NCI-H2171 (cell line): ENCODE measurements around the gene COMP.
"Not testable (repeated sequence)": the region's sequence is repeated elsewhere in the genome, so short reads cannot be mapped to it uniquely, and the experiment has no call there.

ENCODE experiments used
- DNase-seq: peaks from one replicate; lab custom pipeline; 2025; lab: John Stamatoyannopoulos, UW

COMP gene

GRCh38 chr19:18790566-18791314 lies at the start of gene COMP:
Gene COMP, minus strand, starts transcription at chr19:18791305. Its CDS starts 36 bp downstream, at chr19:18791269.
- no peak for DNase-seq

- no peak for DNase-seq
Observed at GRCh38 chr19:18840288-18841267, 49.5 kb upstream of the COMP start.

GRCh38 chr19:18839465-18840287 lies 48.6 kb upstream of the COMP start:
- no peak for DNase-seq

- no peak for DNase-seq
Observed at GRCh38 chr19:18834644-18834984, 43.5 kb upstream of the COMP start.

DNA sequence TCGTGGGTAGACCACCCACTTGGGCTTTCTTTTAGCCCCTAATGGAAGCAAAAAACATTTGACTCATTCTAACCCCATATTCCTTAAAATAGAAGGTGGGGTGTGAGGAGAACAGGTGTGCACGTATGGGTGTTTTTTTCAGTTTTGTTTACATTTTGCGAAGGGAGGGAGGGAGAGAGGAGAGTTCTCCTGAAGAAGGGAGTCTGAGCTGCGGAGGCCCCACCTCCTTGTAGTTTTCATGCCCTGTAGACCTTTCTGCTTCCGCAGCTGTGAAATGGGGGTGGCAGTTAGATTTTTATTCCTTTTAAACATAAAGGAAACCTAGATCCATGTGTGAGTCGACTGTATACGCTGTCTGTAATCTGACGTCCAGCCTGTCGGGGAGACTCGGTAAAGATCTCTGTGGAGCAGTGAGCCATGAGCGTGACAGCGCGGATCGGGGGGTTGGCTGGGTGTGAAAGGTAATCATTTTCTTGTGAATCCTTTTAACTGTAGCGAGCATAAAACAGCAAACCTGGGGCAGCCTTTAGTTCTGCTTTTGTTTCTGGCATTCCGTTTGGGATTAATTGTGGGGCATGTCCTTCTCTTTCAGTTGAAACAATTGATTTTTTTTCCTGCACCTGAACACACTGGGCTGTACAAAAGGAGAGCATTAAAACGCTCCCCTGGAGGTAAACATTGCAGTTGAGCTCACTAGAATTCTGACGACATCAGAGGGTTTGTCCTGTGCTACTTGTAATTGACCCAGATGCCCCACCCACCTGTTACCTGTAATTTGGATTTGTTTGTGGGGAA lies 42.9 kb upstream of the COMP start:
- peak; percentile 18 for DNase-seq

DNA sequence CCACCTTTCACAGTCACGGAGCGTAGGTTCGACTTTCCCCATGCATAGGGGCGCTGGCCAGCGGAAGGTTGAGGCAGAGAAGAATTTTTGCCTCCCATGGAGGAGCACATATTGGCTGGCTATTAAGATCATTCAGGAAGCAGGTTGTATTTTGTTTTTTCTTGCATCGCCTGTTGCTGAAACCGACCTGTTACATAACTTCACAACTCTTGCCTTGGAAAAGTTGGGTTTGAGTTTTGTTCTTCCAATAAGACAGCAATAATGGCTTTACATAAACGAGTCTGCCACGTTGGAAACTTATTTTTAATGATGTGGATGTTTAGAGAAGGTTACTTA lies 42.0 kb upstream of the COMP start:
- no peak for DNase-seq

DNA sequence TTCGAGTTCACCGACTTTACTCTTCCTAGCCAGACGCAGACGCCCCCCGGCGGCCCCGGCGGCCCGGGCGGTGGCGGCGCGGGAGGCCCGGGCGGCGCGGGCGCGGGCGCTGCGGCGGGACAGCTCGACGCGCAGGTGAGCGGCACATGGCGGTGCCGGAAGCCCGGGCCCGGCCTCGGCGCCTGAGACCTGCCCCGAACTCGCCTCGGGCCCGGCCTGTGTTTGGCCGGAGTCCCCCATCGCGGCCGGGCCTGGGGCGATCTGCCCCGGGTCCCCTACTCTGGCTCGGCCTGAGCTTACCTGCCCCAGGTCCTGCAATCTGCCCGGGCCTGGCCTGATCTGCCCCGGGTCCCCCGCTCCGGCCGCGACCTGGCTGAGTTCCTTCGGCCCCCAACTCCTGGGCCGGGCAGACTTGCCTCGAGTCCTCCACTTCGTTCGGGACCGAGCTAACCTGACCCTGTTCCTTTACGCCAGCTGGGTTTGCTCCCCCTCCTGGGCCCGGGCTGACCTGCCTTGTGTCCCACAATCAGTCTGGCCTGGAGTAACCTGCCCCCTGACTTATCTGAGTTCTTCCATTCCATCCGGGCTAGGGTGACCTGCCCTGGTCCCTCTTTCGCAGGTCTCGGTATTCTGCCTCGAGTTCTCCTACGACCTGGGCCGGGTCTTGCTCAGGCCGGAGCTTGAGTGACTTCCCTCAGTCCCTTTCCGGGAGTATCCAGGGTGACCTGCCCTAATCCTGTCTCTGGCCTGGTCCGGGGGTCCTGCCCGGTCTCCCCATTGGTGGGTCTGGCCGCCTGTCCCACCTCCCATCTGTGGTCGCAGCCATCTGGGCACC lies 41.4 kb upstream of the COMP start:
- no peak for DNase-seq

GRCh38 chr19:18831524-18832305 lies 40.6 kb upstream of the COMP start, which contains the start of gene UPF1:
Gene UPF1, plus strand, starts transcription at chr19:18831959. Its CDS starts 251 bp downstream, at chr19:18832210.
- peak; percentile 92 for DNase-seq

GRCh38 chr19:18830488-18830887 lies 39.4 kb upstream of the COMP start:
- DNase-seq: no peak

- DNase-seq: no peak
Observed at GRCh38 chr19:18828786-18829185, 37.7 kb upstream of the COMP start.

DNA sequence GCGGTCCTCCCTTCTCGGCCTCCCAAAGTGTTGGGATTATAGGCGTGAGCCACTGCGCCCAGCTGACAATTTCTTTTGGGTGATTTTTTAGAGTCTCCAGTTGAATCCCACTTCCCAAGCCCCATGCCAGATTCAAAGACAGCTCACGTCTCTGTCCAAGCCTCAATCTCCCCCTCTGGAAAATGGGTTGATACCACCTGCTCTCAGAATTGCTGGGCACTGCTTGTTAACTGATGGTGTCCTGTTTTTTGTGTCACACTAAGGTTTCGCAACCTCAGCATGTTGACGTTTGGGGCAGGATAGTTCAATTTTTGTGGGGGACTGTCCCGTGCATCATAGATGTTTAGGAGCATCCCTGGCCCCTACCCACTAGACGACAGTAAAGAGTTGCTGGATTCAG lies 26.5 kb upstream of the COMP start:
- no peak for DNase-seq

DNA sequence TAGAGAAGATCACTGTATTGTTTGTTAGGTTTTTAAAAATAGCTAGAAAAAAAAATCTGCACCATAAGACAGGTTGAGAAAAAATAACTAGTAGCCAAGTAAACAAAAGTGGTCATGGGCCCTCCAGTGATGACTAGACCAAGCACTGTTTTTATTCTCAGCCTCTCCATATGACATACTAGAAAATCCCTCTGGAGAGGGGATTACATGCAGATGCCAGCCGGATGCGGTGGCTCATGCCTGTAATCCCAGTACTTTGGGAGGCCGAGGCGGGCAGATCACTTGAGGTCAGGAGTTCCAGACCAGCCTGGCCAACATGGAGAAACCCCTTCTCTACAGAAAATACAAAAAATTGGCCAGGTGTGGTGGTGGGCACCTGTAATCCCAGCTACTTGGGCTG lies 25.5 kb upstream of the COMP start:
- DNase-seq: not testable (repeated sequence)

- no peak for DNase-seq
Observed at GRCh38 chr19:18815673-18816072, 24.6 kb upstream of the COMP start.

- no peak for DNase-seq
Observed at GRCh38 chr19:18814063-18814462, 23.0 kb upstream of the COMP start.

GRCh38 chr19:18811638-18812037 lies 20.5 kb upstream of the COMP start:
- DNase-seq: not testable (repeated sequence)

- no peak for DNase-seq
Observed at GRCh38 chr19:18809149-18809868, 18.2 kb upstream of the COMP start.

GRCh38 chr19:18807861-18808331 lies 16.8 kb upstream of the COMP start:
- no peak for DNase-seq

- DNase-seq: no peak
Observed at GRCh38 chr19:18804643-18805042, 13.5 kb upstream of the COMP start.

- DNase-seq: no peak
Observed at GRCh38 chr19:18804139-18804601, 13.1 kb upstream of the COMP start.
